Stimulated activated CD8-positive, alpha-beta memory T cell treated with anti-CD3 and anti-CD28 coated beads, Interleukin-12 subunit alpha, Interleukin-12 subunit beta, amount 100 ng/mL, for 24 hours (primary cell): ENCODE results near the gene PSMD13.
"Not testable (repeated sequence)": the region's sequence is repeated elsewhere in the genome, so short reads cannot be mapped to it uniquely, and the experiment has no call there.

Experiments
- DNase-seq: peaks from one replicate; pipeline ENCODE4 v3.0.0-alpha.2; 2020; ENCODE audit errors: extremely low read depth

PSMD13 gene

GRCh38 chr11:272931-273198 is 36.1 kb downstream of the PSMD13 start:
- no peak for DNase-seq

- DNase-seq: no peak
Observed at GRCh38 chr11:276219-276618, 39.4 kb downstream of the PSMD13 start.

DNA sequence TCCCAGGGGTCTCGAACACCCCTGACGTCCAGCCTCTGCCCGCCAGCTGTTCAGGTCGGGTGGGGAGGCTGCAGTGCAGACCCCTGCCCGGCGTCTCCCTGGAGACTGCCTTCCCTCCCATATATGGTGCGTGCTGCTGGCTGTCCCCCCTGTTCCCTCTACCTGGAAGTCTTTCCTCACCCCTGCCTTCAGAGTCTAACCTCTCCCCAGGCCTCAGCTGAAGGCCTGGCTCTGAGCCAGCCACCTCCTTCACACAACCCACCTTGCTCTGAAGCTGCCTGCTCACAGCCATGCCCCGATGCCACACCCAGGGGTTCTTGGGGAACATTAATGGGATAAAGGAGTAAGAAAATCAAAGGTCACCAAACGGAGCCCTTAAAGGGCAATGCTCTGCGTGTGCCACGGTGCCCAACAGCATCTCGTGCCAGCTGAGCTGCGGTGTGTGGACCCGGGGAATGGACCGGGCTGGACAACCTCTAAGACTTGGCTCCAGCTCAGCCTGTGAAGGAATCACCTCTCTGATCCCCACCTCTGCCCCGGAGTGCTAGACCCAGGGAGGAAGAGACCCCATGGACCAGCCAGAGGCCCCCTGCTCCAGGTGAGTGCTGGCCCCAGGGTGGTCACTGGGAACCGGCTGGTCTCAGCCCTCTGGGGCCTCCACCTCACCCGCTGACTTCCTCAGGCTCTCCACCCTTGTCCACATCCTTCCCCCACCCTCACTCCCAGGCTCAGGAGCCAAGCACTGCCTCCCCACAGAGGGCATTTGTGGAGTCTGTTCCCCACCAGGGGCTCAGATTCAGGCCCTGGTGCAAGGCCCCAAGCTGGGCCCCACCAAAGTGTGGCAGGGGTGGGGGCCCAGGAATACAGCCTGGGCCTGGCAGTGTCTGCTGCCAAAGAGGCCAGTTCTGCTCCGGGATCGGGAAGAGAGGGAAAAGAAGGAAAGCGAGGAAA is 41.5 kb downstream of the PSMD13 start, which contains the start of gene NLRP6:
NLRP6 (plus strand) TSS at position 407 of the 951 bp plus-strand sequence; CDS start at position 570, 163 bp downstream.
- DNase-seq: no peak

DNA sequence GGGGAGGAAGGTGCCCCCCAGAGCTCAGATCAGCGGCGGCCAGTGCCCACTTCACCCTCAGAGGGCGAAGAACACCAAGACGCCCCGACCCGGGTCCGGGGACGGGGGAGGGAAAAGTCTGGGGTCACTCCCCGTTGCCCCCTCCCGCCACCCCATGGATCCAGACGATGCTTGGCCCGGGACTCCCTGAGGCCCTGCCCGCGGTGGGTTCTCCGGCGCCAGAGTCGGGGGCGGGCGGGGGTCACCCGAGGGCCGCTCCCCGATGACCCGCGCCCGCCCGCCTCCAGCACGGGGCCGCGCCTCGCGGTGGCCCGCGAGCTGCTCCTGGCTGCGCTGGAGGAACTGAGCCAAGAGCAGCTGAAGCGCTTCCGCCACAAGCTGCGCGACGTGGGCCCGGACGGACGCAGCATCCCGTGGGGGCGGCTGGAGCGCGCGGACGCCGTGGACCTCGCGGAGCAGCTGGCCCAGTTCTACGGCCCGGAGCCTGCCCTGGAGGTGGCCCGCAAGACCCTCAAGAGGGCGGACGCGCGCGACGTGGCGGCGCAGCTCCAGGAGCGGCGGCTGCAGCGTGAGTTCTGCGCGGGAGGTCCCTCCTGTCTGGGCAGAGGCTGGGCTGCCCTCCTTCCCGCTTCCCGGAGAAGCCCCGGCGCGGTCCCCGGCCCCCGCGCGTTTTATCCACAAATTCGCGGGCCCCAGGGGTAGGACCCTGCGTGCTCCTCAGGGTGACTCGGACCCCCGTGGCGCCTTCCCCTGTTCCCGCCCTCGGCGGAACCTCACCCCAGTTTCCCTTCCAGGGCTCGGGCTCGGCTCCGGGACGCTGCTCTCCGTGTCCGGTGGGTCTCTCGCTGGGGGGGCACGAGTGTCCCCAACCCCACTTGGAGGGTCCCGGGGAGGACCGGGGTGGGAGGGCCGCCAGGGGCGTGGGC is 42.5 kb downstream of the PSMD13 start:
- DNase-seq: no peak

DNA sequence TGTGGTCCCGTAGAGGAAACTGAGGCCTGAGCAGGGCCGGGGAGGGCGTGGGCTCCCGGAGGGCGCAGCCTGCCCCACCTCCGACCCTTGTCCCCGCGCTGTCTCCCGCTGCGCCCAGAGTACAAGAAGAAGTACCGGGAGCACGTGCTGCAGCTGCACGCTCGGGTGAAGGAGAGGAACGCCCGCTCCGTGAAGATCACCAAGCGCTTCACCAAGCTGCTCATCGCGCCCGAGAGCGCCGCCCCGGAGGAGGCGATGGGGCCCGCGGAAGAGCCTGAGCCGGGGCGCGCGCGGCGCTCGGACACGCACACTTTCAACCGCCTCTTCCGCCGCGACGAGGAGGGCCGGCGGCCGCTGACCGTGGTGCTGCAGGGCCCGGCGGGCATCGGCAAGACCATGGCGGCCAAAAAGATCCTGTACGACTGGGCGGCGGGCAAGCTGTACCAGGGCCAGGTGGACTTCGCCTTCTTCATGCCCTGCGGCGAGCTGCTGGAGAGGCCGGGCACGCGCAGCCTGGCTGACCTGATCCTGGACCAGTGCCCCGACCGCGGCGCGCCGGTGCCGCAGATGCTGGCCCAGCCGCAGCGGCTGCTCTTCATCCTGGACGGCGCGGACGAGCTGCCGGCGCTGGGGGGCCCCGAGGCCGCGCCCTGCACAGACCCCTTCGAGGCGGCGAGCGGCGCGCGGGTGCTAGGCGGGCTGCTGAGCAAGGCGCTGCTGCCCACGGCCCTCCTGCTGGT is 43.4 kb downstream of the PSMD13 start:
- no peak for DNase-seq

DNA sequence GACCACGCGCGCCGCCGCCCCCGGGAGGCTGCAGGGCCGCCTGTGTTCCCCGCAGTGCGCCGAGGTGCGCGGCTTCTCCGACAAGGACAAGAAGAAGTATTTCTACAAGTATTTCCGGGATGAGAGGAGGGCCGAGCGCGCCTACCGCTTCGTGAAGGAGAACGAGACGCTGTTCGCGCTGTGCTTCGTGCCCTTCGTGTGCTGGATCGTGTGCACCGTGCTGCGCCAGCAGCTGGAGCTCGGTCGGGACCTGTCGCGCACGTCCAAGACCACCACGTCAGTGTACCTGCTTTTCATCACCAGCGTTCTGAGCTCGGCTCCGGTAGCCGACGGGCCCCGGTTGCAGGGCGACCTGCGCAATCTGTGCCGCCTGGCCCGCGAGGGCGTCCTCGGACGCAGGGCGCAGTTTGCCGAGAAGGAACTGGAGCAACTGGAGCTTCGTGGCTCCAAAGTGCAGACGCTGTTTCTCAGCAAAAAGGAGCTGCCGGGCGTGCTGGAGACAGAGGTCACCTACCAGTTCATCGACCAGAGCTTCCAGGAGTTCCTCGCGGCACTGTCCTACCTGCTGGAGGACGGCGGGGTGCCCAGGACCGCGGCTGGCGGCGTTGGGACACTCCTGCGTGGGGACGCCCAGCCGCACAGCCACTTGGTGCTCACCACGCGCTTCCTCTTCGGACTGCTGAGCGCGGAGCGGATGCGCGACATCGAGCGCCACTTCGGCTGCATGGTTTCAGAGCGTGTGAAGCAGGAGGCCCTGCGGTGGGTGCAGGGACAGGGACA is 44.1 kb downstream of the PSMD13 start:
- no peak for DNase-seq

- DNase-seq: no peak
Observed at GRCh38 chr11:281486-282161, 44.8 kb downstream of the PSMD13 start.

DNA sequence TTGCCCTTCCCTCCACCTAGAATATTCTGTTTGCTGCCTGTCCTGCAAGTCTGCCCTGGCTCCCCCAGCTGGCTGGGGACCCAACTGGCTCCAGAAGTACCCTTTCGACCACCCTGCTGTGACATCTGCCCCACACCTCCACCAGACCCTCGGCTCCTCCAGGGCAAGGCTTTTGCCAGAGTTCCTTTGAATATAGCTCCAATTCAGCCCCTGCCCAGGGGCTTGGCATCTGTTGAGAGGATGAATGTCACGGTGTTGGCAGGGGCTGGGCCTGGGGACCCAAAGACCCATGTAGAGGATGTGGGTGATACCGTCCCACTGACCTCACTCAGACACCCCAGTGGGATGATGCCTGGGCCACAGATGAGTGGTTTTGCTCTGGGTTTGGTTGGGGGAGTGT is 45.4 kb downstream of the PSMD13 start:
- no peak for DNase-seq

GRCh38 chr11:282630-283360 is 46.0 kb downstream of the PSMD13 start:
- no peak for DNase-seq

- DNase-seq: no peak
Observed at GRCh38 chr11:283405-284104, 46.8 kb downstream of the PSMD13 start.

- DNase-seq: no peak
Observed at GRCh38 chr11:284105-285020, 47.6 kb downstream of the PSMD13 start.

DNA sequence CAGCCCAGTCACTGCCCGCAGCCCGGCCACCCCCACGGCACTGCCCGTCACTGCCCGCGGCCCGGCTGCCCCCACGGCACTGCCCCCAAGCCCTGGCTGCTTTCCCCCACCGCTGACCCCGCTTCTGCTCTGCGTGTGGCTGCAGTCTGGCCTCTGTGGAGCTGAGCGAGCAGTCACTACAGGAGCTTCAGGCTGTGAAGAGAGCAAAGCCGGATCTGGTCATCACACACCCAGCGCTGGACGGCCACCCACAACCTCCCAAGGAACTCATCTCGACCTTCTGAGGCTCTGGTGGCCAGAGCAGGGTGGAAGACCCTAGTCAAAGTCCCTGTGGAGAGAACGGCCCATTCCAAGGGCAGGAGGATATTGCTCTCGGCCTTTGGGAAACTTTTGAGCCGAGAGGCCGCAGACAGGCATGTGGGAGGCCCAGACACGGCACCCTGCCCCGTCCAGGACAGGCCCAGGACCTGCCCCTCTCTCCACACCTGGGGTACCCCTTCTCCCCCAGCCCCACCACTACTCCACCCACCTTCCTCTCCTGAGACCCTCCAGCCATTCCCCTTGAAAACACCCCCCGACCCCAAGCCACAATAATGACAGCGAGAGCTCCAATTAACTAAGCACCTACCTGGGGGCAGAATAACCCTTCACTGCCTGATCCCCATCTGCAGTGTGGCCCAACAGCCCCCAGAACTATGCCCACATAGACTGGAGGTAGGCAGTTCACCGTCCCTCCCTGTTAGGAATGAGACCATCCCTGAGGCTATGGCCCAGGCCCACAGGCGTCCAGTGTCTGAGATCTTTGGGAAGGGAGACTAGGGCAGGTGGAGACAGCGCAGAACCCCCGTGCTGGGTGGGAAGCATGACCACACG is 48.5 kb downstream of the PSMD13 start:
- no peak for DNase-seq

GRCh38 chr11:285894-286220 is 49.1 kb downstream of the PSMD13 start:
- DNase-seq: no peak

- DNase-seq: not testable (repeated sequence)
Observed at GRCh38 chr11:286977-287820, 50.4 kb downstream of the PSMD13 start.

GRCh38 chr11:287821-288477 is 51.2 kb downstream of the PSMD13 start:
- no peak for DNase-seq
